Calu3 (cell line): ENCODE results near the gene CRACDL. TPM values are rescaled to one million over a fixed set of nuclear protein-coding genes. Genes with fewer than 3 reads are reported as not detected.

Experiments used
- BruUV-seq: library from RNA; stranded (reverse); fragments of 400-500 nt; replicated peaks from 2 replicates; lab custom pipeline; 2021; lab: Mats Ljungman, UMichigan
- CTCF ChIA-PET: fragments of 300-600 bp; sonication (Branson Sonifier 250); formaldehyde crosslinking; loops from one replicate; lab custom pipeline; 2022; ENCODE audit warnings: antibody characterized with exemption; lab: Charles Lee
- DNase-seq: peaks from one replicate; pipeline ENCODE4 v3.0.0; 2022
- H3K27ac Mint-ChIP-seq: one replicate; pipeline ENCODE4 v1.8.0; 2022; ENCODE audit warnings: mixed read lengths; ENCODE audit not compliant: unreplicated experiment
- H3K27me3 Mint-ChIP-seq: one replicate; pipeline ENCODE4 v1.8.0; 2022; ENCODE audit warnings: mixed read lengths; ENCODE audit not compliant: unreplicated experiment
- H3K36me3 Mint-ChIP-seq: one replicate; pipeline ENCODE4 v1.8.0; 2022; ENCODE audit warnings: mild to moderate bottlenecking, moderate library complexity, mixed read lengths; ENCODE audit not compliant: insufficient read depth, unreplicated experiment
- H3K4me1 Mint-ChIP-seq: one replicate; pipeline ENCODE4 v1.8.0; 2022; ENCODE audit warnings: mild to moderate bottlenecking, low read depth, mixed read lengths; ENCODE audit not compliant: unreplicated experiment
- H3K4me3 Mint-ChIP-seq: one replicate; pipeline ENCODE4 v1.8.0; 2022; ENCODE audit warnings: mild to moderate bottlenecking, low read depth, moderate library complexity, mixed read lengths; ENCODE audit not compliant: unreplicated experiment
- H3K9me3 Mint-ChIP-seq: one replicate; pipeline ENCODE4 v1.8.0; 2022; ENCODE audit warnings: low read depth, mixed read lengths; ENCODE audit not compliant: unreplicated experiment
- CTCF ChIP-seq: fragments of 200-600 bp; IDR thresholded peaks from one replicate; pipeline ENCODE4 v1.8.0; 2022; ENCODE audit warnings: antibody characterized with exemption; ENCODE audit not compliant: unreplicated experiment
- intact Hi-C: fragments of 100-400 bp; cut with micrococcal nuclease; formaldehyde crosslinking; loops from one replicate; pipeline ENCODE4 v1.10.0; 2022; ENCODE audit not compliant: unreplicated experiment
- total RNA-seq: library from RNA; stranded (reverse); gene quantifications from 2 replicates; pipeline ENCODE4 v1.2.3, GENCODE V29; 2022

CRACDL gene
- total RNA-seq, 1 experiment from 2014 or later, result 16.2 TPM

GRCh38 chr2:98911376-98912154, 24.5 kb downstream of the CRACDL start:
- peaks cover 41% of the 10 kb centered on the region for H3K4me1 Mint-ChIP-seq
- H3K4me3 Mint-ChIP-seq, result no peak overlapping the region
- H3K27ac Mint-ChIP-seq, result no peak overlapping the region
- DNase-seq, result no peak
- H3K27me3 Mint-ChIP-seq, result no peaks in the 10 kb centered on the region
- TF ChIP-seq CTCF, result no peak
- BruUV-seq, result no TSS peak
- H3K9me3 Mint-ChIP-seq, result no peaks in the 10 kb centered on the region
- intact Hi-C loops, result no loop called here
- peaks cover 4% of the 10 kb centered on the region for H3K36me3 Mint-ChIP-seq
- CTCF ChIA-PET, result interaction anchor here (1.4 kb wide), 1 partner anchor 42 kb away, joined by 5 read pairs; no protein-coding TSS in a partner anchor

- TF ChIP-seq CTCF, result no peak
- intact Hi-C loops, result no loop called here
- Mint-ChIP-seq H3K27me3 (no peaks in the 10 kb centered on the region), H3K4me1 (peaks cover 43% of the 10 kb centered on the region), H3K9me3 (no peaks in the 10 kb centered on the region), H3K4me3 (no peak overlapping the region), H3K36me3 (peaks cover 4% of the 10 kb centered on the region), H3K27ac (no peak overlapping the region)
- no TSS peak for BruUV-seq
- CTCF ChIA-PET, result no interaction called here
- DNase-seq, result no peak
Observed at GRCh38 chr2:98911126-98911375, 25.0 kb downstream of the CRACDL start.

- Mint-ChIP-seq H3K4me3 (no peak overlapping the region), H3K36me3 (peaks cover 4% of the 10 kb centered on the region), H3K27me3 (no peaks in the 10 kb centered on the region), H3K9me3 (no peaks in the 10 kb centered on the region), H3K27ac (no peak overlapping the region), H3K4me1 (peaks cover 48% of the 10 kb centered on the region)
- no TSS peak for BruUV-seq
- no peak for DNase-seq
- intact Hi-C loops, result no loop called here
- CTCF ChIA-PET, result interaction anchor here (0.6 to 1.4 kb wide), 3 partner anchors 25 to 1841 kb away, joined by 3 to 5 read pairs (median 4); no protein-coding TSS in a partner anchor
- TF ChIP-seq CTCF, result no peak
Observed at GRCh38 chr2:98910349-98911125, 25.5 kb downstream of the CRACDL start.

- Mint-ChIP-seq H3K9me3 (no peaks in the 10 kb centered on the region), H3K4me3 (peak overlapping the region; percentile 26), H3K27me3 (no peaks in the 10 kb centered on the region), H3K27ac (peak overlapping the region; percentile 83), H3K4me1 (peaks cover 48% of the 10 kb centered on the region), H3K36me3 (peaks cover 4% of the 10 kb centered on the region)
- peak; percentile 77 for DNase-seq
- intact Hi-C loops, result loop anchor here (5.0 kb wide), 1 partner anchor 42 kb away; no protein-coding TSS in a partner anchor
- no peak for TF ChIP-seq CTCF
- no TSS peak for BruUV-seq
- CTCF ChIA-PET, result interaction anchor here (0.6 to 1.9 kb wide), 5 partner anchors 24 to 1842 kb away, joined by 3 to 5 read pairs (median 4); no protein-coding TSS in a partner anchor
Observed at GRCh38 chr2:98909317-98910211, 26.5 kb downstream of the CRACDL start.
